NCI-H226 (cell line): ENCODE measurements around the gene KRTAP20-4.

Experiments used
- DNase-seq: peaks from one replicate; pipeline ENCODE4 v3.0.0-alpha.2; 2015

KRTAP20-4 gene

DNA sequence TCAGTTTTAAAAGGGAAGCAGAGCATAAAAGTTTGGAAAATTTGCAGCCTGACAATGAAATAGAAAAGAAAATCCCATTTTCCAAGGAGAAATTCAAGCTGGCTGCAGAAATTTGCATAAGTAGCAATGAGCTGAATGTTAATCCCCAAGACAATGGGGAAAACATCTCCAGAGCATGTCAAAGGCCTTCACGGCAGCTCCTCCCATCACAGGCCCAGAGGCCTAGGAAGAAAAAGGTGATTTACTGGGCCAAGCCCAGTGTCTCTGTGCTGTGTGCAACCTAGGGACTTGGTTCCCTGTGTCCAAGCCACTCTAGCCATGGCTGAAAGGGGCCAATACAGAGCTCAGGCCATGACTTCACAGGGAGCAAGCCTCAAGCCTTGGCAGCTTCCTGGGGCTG is 48.3 kb downstream of the KRTAP20-4 start:
- no peak for DNase-seq
